Measurements from ENCODE around the gene PITPNM1. TPM values are rescaled to one million over a fixed set of nuclear protein-coding genes. Genes with fewer than 3 reads are reported as not detected.
"Not testable (repeated sequence)": the region's sequence is repeated elsewhere in the genome, so short reads cannot be mapped to it uniquely, and the experiment has no call there.

Gene PITPNM1
- total RNA-seq, 1 experiment from 2014 or later: 9.7 TPM

DNA sequence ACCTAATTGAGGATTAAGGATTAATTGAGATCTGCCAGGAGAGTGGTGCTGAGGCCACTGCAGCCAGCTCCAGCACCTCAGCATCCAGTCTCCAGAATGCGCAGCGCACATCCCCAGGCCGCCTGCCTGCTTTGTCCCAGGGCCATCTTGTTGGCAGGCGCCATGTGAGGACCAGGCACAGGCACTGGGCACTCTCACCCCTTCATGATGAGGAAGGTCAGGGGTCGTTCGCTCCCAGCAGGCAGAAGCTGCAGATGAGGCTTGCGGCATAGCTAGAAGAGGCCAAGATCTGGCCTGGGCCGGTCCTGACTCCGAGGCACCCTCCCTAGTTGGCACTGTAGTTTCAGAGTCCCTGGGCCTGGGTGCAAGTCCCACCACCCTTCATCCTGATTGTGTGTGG, 11.6 kb upstream of the PITPNM1 start:
- no peak for DNase-seq
- no peaks in the 10 kb centered on the region for H3K9me3 ChIP-seq (replicated peaks)

GRCh38 chr11:67514116-67514515, 9.0 kb upstream of the PITPNM1 start:
- no peak overlapping the region for H3K27ac ChIP-seq

More for the DNA sequence above, 11.6 kb upstream of the PITPNM1 start:
- Histone ChIP-seq H3K27me3 (peaks cover 11% of the 10 kb centered on the region; the same call in 1 of the 2 replicates), H3K27ac (no peak overlapping the region), H3K36me3 (no peaks in the 10 kb centered on the region), H3K4me3 (no peak overlapping the region), H3K4me1 (no peaks in the 10 kb centered on the region)

GRCh38 chr11:67511558-67511957, 6.4 kb upstream of the PITPNM1 start:
- H3K27me3 ChIP-seq: peaks cover 11% of the 10 kb centered on the region; the same call in 1 of the 2 replicates
- H3K4me3 ChIP-seq; DNase-seq; H3K36me3 ChIP-seq; H3K9me3 ChIP-seq (replicated peaks); H3K27ac ChIP-seq; H3K4me1 ChIP-seq: not testable (repeated sequence)

More at GRCh38 chr11:67514116-67514515, 9.0 kb upstream of the PITPNM1 start:
- peaks cover 11% of the 10 kb centered on the region; the same call in 1 of the 2 replicates for H3K27me3 ChIP-seq
- no peak for DNase-seq
- no peaks in the 10 kb centered on the region for H3K36me3 ChIP-seq
- H3K4me1 ChIP-seq: no peaks in the 10 kb centered on the region
- no peak overlapping the region for H3K4me3 ChIP-seq
- H3K9me3 ChIP-seq (replicated peaks): no peaks in the 10 kb centered on the region

- no peaks in the 10 kb centered on the region for H3K4me1 ChIP-seq
- H3K27ac ChIP-seq: no peak overlapping the region
- 0 out of 2 replicates have a peak, but pooled peaks cover under 1% of the 10 kb centered on the region for H3K27me3 ChIP-seq
- H3K4me3 ChIP-seq: no peak overlapping the region
- no peak for DNase-seq
- no peaks in the 10 kb centered on the region for H3K9me3 ChIP-seq (replicated peaks)
- no peaks in the 10 kb centered on the region for H3K36me3 ChIP-seq
Measured at GRCh38 chr11:67510023-67510345, 4.8 kb upstream of the PITPNM1 start.

- no peaks in the 10 kb centered on the region for H3K9me3 ChIP-seq (replicated peaks)
- peak; percentile 97 for DNase-seq
- no peaks in the 10 kb centered on the region for H3K27me3 ChIP-seq
- no peaks in the 10 kb centered on the region for H3K36me3 ChIP-seq
- H3K4me1 ChIP-seq: no peaks in the 10 kb centered on the region
- peak overlapping the region; percentile 91 for H3K4me3 ChIP-seq
- peak overlapping the region; percentile 68 for H3K27ac ChIP-seq
Measured at GRCh38 chr11:67508486-67509121, 3.4 kb upstream of the PITPNM1 start.

- H3K27me3 ChIP-seq: no peaks in the 10 kb centered on the region
- H3K4me3 ChIP-seq: peak within 1 kb of the TSS; percentile 91
- no peaks in the 10 kb centered on the region for H3K9me3 ChIP-seq (replicated peaks)
- H3K27ac ChIP-seq: peak within 1 kb of the TSS; percentile 68
- peak; percentile 99 for DNase-seq
- no peaks in the 10 kb centered on the region for H3K36me3 ChIP-seq
- H3K4me1 ChIP-seq: no peaks in the 10 kb centered on the region
Measured at GRCh38 chr11:67507864-67508485, 2.8 kb upstream of the PITPNM1 start, which contains the start of gene CDK2AP2. TSS of gene CDK2AP2 (minus strand) at chr11:67508162. CDS start at chr11:67508082, 80 bp downstream.

- no peaks in the 10 kb centered on the region for H3K27me3 ChIP-seq
- H3K4me1 ChIP-seq: no peaks in the 10 kb centered on the region
- H3K4me3 ChIP-seq: peak overlapping the region; percentile 91
- H3K36me3 ChIP-seq: no peaks in the 10 kb centered on the region
- H3K27ac ChIP-seq: no peak overlapping the region; the same call in 1 of the 2 replicates
- DNase-seq: no peak
- no peaks in the 10 kb centered on the region for H3K9me3 ChIP-seq (replicated peaks)
Measured at GRCh38 chr11:67507242-67507863, 2.2 kb upstream of the PITPNM1 start.

GRCh38 chr11:67506426-67507051, 1.4 kb upstream of the PITPNM1 start:
- no peak overlapping the region for H3K27ac ChIP-seq
- no peak overlapping the region for H3K4me3 ChIP-seq
- no peaks in the 10 kb centered on the region for H3K27me3 ChIP-seq
- DNase-seq: no peak
- no peaks in the 10 kb centered on the region for H3K9me3 ChIP-seq (replicated peaks)
- no peaks in the 10 kb centered on the region for H3K36me3 ChIP-seq
- no peaks in the 10 kb centered on the region for H3K4me1 ChIP-seq

- no peaks in the 10 kb centered on the region for H3K9me3 ChIP-seq (replicated peaks)
- no peak overlapping the region for H3K27ac ChIP-seq
- H3K36me3 ChIP-seq: no peaks in the 10 kb centered on the region
- H3K4me1 ChIP-seq: no peaks in the 10 kb centered on the region
- DNase-seq: peak; percentile 68 to 80
- no peaks in the 10 kb centered on the region for H3K27me3 ChIP-seq
- H3K4me3 ChIP-seq: peak overlapping the region; percentile 62
Measured at GRCh38 chr11:67505605-67506396, 638 bp upstream of the PITPNM1 start.

GRCh38 chr11:67504005-67504949, 886 bp downstream of the PITPNM1 start:
- Histone ChIP-seq H3K27me3 (no peaks in the 10 kb centered on the region), H3K27ac (no peak overlapping the region), H3K4me3 (peak overlapping the region; percentile 62), H3K9me3 (replicated peaks) (no peaks in the 10 kb centered on the region), H3K36me3 (no peaks in the 10 kb centered on the region), H3K4me1 (no peaks in the 10 kb centered on the region)
- DNase-seq: peak in 1 of 2 experiments; percentile 23

- Histone ChIP-seq H3K36me3 (no peaks in the 10 kb centered on the region), H3K4me3 (peak overlapping the region; percentile 62), H3K9me3 (replicated peaks) (no peaks in the 10 kb centered on the region), H3K27ac (no peak overlapping the region), H3K27me3 (no peaks in the 10 kb centered on the region), H3K4me1 (no peaks in the 10 kb centered on the region)
- no peak for DNase-seq
Measured at GRCh38 chr11:67503119-67504004, 1.8 kb downstream of the PITPNM1 start.

DNA sequence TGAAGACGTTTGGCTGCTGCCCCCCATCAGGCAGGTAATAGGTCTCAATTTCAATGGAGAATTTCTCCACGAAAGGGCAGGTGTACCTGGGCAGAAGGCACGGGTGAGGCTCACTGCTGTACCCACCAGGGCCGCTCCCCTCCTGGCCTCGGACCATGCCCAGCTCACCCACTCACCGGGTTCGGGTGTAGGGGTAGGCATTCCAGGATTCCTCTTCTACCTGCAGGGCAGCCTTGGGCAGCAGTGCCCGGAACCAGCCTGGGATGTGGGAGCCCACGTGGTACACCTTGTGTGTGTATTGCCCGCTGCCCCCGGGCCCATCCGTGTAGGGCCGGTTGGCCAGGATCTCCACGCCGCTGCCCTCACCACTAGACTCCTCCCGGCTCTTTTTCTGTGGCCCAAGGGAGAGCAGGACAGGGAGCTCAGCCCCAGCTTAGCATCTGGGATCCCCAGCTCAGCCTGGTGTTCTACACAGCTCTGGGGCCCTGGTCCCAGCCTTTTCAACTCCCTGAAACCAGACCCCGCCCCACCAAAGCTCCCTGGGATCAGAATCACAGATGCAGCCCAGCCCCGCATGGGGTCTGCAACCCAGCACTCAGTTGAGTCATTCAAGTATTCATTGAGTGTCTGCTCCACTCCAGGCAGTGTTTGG, 2.7 kb downstream of the PITPNM1 start:
- H3K36me3 ChIP-seq: no peaks in the 10 kb centered on the region
- DNase-seq: no peak
- no peaks in the 10 kb centered on the region for H3K4me1 ChIP-seq
- no peak overlapping the region for H3K27ac ChIP-seq
- no peaks in the 10 kb centered on the region for H3K9me3 ChIP-seq (replicated peaks)
- no peak overlapping the region for H3K4me3 ChIP-seq
- H3K27me3 ChIP-seq: no peaks in the 10 kb centered on the region
